K562 (cell line): Measurements from ENCODE around the gene THSD8. TPM values are rescaled to one million over a fixed set of nuclear protein-coding genes. Genes with fewer than 3 reads are reported as not detected.

Source experiments
- ATF7 ChIP-seq: fragments of 450-650 bp; IDR thresholded peaks from 2 replicates; pipeline ENCODE4 v1.7.1; 2014; ENCODE audit warnings: mild to moderate bottlenecking, moderate library complexity
- BRF1 ChIP-seq: IDR thresholded peaks from 3 replicates; pipeline ENCODE4 v1.6.1; 2011; ENCODE audit warnings: borderline replicate concordance, mild to moderate bottlenecking; ENCODE audit not compliant: insufficient read length; ENCODE audit errors: extremely low read depth
- CBX8 ChIP-seq: fragments of 200-600 bp; sonication (generic); IDR thresholded peaks from 2 replicates; pipeline ENCODE4 v1.6.1; 2012; ENCODE audit warnings: borderline replicate concordance, mixed run types, low read depth, mild to moderate bottlenecking, moderate library complexity, mixed read lengths, low read length, control low read depth, inconsistent platforms; ENCODE audit not compliant: poor library complexity, severe bottlenecking; ENCODE audit errors: extremely low read depth
- CHD4 ChIP-seq: fragments of 200-600 bp; sonication (generic); IDR thresholded peaks from 3 replicates; pipeline ENCODE4 v1.6.1; 2012; ENCODE audit warnings: low read depth, mild to moderate bottlenecking, mixed read lengths, low read length, inconsistent platforms; ENCODE audit not compliant: insufficient read depth, insufficient replicate concordance, poor library complexity, severe bottlenecking
- GABPA ChIP-seq: fragments of 200-800 bp; sonication (Bioruptor generic); conservative IDR thresholded peaks from 2 replicates; pipeline ENCODE4 v1.6.1; 2016; ENCODE audit warnings: low read depth, missing genetic modification characterization, missing compliant biosample characterization
- JUND ChIP-seq, 2 experiments: IDR thresholded peaks; 2 replicates in 1 of 2; 3 replicates in 1 of 2; pipeline ENCODE4 v1.6.1; 2011; ENCODE audit warnings: borderline replicate concordance in 2 of 2, low read depth in 2 of 2, low read length in 2 of 2, improper control_type of control experiment in 1 of 2, missing biosample characterization in 1 of 2, missing genetic modification characterization in 1 of 2, missing genetic modification reagents in 1 of 2
- MTA1 ChIP-seq: fragments of 450-650 bp; IDR thresholded peaks from 2 replicates; pipeline ENCODE4 v1.6.1; 2017; ENCODE audit warnings: borderline replicate concordance
- NCOA1 ChIP-seq: fragments of 450-650 bp; IDR thresholded peaks from 2 replicates; pipeline ENCODE4 v1.6.1; 2016; ENCODE audit warnings: low read depth
- NCOA2 ChIP-seq, 2 experiments: fragments of 450-650 bp; IDR thresholded peaks; 2 replicates each; pipeline ENCODE4 v1.6.1; 2018; ENCODE audit warnings: mild to moderate bottlenecking in 2 of 2, moderate library complexity in 1 of 2; ENCODE audit not compliant: partially characterized antibody in 2 of 2
- NFXL1 ChIP-seq: fragments of 450-650 bp; formaldehyde crosslinking; IDR thresholded peaks from 2 replicates; pipeline ENCODE4 v1.4.0; 2021; ENCODE audit warnings: mild to moderate bottlenecking
- OTX1 ChIP-seq: fragments of 450-650 bp; formaldehyde crosslinking; IDR thresholded peaks from 2 replicates; pipeline ENCODE4 v1.4.0; 2022; ENCODE audit warnings: mild to moderate bottlenecking
- PTBP1 ChIP-seq: fragments of 200-400 bp; formaldehyde crosslinking; IDR thresholded peaks from 2 replicates; pipeline ENCODE4 v1.6.1; 2017; ENCODE audit warnings: low read depth, low read length
- RB1 ChIP-seq: fragments of 450-650 bp; IDR thresholded peaks from 2 replicates; pipeline ENCODE4 v1.6.1; 2017; ENCODE audit warnings: low read depth, mild to moderate bottlenecking
- ZNF324 ChIP-seq: fragments of 250-450 bp; sonication (Bioruptor Pico); IDR thresholded peaks from 2 replicates; pipeline ENCODE4 v1.4.0; 2020; ENCODE audit warnings: mild to moderate bottlenecking
- polyA plus RNA-seq, 8 experiments: library from polyadenylated mRNA; depleted of rRNA in 4 of 8; stranded (reverse) in 5 of 8; unstranded in 3 of 8; fragments of >200 nt; fragmentation: Nextera tagmentation in 2 of 8; fragmentation: Illumina TruSeq in 1 of 8; extraction: Ambion mirVana in 2 of 8; extraction: Trizol in 1 of 8; gene quantifications; 2 replicates each; pipeline versions ENCODE4 v1.2.1 to v1.2.3, GENCODE V29; 2011 to 2014; ENCODE audit warnings: inconsistent platforms in 1 of 8, missing spikeins in 1 of 8
- total RNA-seq, 7 experiments: library from RNA; depleted of rRNA in 6 of 7; stranded (reverse); fragments of >200 nt in 6 of 7; fragmentation: Illumina TruSeq in 2 of 7; extraction: Trizol in 2 of 7; gene quantifications; 2 replicates each; pipeline versions ENCODE4 v1.2.1 to v1.2.3, GENCODE V29; 2011 to 2021; ENCODE audit warnings: low replicate concordance in 1 of 7
- TF ChIP-seq, protein P1 (sequence below): fragments of 250-450 bp; sonication (Bioruptor Pico); IDR thresholded peaks from 2 replicates; pipeline ENCODE4 v1.5.0; 2021; ENCODE audit warnings: mild to moderate bottlenecking, moderate library complexity
- TF ChIP-seq, protein P2 (sequence below): fragments of 450-650 bp; IDR thresholded peaks from one replicate; pipeline ENCODE4 v1.6.1; 2018; ENCODE audit warnings: mild to moderate bottlenecking, moderate library complexity; ENCODE audit not compliant: partially characterized antibody
- TF ChIP-seq, protein P3 (sequence below): IDR thresholded peaks from 2 replicates; pipeline ENCODE4 v1.6.1; 2014; ENCODE audit warnings: antibody characterized with exemption
- TF ChIP-seq, protein P4 (sequence below): fragments of 250-450 bp; sonication (Bioruptor Pico); IDR thresholded peaks from 2 replicates; pipeline ENCODE4 v1.4.0; 2020; ENCODE audit warnings: mild to moderate bottlenecking, moderate library complexity

Gene THSD8
- total and polyA plus RNA-seq, 9 of the 15 experiments (the other 6 are each of a cell fraction or from before 2014, with no cell fraction given), result 8.4 to 42.4 (median 19.9) TPM; not detected in 2

DNA sequence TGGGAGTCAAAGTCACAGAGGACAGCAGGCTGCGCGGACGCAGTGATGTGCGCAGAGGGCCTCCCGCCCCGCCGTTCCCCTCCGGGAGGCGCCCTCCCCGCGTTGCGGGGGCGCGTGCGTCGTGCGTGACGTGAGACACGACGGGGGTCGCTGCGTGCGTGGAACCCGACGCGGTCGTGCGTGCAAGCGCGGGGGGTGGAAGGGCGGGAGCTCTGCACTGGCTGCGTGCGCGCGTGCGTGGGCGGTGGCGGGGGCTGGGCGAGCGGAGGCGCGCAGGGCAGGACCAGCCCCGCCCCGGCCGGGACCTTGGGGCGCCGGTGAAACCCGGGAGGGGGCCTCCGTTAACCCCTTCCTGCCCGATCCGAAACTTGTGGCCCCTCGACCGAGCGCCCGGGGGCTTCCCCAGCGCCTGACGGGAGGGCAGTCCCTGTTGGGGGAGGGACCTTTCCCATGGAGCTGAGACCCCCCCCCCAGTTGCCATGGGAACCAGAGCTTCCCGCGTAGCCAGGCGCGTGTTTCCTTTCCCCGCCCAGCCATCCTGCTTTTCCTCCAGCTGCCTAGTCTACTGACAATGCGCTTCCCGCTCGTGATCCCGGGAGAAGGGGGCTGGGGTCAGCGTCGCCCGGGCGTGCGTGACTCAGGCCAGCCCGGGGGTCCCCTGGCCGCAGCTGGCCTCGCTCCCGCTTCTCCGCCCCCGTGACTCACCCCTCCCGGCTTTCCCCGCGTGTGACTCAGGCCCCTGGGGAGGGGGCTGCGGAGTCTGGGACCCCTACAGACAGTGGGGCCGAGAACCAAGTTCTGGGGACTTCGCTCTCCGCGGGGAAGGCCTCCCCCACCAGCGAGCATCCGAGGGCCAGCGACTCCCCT lies 19.2 kb upstream of the THSD8 start (continued):
- TF ChIP-seq, protein P1, sequence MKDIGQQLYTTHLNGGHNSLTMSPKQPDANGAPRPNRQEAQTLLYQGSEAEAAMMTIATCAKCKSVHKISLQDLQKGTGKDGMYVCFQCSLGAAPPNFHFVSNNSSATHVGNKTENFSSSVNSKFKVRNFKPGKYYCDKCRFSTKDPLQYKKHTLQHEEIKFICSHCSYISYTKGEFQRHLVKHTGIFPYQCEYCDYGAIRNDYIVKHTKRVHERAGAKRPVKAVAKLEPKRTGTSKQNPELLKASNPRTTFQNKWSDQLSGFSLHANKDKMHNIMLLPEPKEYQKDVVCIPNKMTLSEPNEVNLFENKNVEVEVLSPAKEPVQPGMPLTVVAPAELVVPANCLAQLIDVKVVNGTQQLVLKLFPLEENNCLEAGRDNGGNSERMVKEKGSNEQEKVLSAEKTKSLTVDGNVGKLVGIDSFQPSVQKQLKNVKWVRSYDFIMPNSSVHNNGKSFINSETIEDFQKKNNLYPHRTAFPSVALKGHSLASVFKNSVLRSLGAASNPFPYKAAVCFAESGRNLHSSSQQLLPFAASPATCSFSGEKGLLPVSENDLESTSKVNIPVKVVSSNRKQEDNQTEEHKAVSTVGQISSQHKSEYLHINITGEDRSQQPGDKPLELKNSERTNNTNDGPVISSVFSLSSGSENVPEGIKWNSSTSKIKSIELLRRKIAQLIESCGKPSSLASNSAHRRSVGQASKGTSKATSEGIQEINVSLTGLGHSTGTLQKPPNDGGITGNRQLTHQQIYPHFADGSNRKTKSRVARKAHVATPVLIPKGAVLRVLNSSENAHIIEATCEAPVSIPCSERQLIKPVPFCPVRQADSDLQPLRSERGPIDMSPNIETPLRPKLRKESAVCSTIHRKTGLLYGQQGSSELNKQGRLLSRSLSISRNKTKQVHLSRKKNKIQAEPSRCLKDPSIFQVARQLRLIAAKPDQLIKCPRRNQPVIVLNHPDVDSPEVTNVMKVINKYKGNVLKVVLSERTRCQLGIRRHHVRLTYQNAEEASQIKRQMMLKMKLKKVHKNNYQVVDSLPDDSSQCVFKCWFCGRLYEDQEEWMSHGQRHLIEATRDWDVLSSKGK (CRISPR knock-in tag), result no peak
- TF ChIP-seq, protein P2, sequence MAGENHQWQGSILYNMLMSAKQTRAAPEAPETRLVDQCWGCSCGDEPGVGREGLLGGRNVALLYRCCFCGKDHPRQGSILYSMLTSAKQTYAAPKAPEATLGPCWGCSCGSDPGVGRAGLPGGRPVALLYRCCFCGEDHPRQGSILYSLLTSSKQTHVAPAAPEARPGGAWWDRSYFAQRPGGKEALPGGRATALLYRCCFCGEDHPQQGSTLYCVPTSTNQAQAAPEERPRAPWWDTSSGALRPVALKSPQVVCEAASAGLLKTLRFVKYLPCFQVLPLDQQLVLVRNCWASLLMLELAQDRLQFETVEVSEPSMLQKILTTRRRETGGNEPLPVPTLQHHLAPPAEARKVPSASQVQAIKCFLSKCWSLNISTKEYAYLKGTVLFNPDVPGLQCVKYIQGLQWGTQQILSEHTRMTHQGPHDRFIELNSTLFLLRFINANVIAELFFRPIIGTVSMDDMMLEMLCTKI, result no peak
- TF ChIP-seq BRF1 (no peak), RB1 (no peak; the same call in 1 of the 2 replicates), NCOA2 (IDR thresholded peaks at IDR 0.05; ENCODE audit: partially characterized antibody in 2 of 2) (no peak), OTX1 (CRISPR knock-in tag) (no peak), PTBP1 (no peak), CHD4 (peak; percentile 21), JUND (IDR thresholded peaks at IDR 0.05; ENCODE audit: borderline replicate concordance, low read depth, low read length) (peak; percentile 52), JUND (tag; IDR thresholded peaks at IDR 0.05; ENCODE audit: borderline replicate concordance, low read depth, low read length) (no peak; the same call in 2 of the 3 replicates), NCOA1 (no peak), MTA1 (peak; percentile 93), CBX8 (no peak), ZNF324 (CRISPR knock-in tag) (no peak), GABPA (peak; percentile 31; the same call in 1 of the 2 replicates), NFXL1 (CRISPR knock-in tag) (no peak), ATF7 (peak; percentile 80)
- TF ChIP-seq, protein P3, sequence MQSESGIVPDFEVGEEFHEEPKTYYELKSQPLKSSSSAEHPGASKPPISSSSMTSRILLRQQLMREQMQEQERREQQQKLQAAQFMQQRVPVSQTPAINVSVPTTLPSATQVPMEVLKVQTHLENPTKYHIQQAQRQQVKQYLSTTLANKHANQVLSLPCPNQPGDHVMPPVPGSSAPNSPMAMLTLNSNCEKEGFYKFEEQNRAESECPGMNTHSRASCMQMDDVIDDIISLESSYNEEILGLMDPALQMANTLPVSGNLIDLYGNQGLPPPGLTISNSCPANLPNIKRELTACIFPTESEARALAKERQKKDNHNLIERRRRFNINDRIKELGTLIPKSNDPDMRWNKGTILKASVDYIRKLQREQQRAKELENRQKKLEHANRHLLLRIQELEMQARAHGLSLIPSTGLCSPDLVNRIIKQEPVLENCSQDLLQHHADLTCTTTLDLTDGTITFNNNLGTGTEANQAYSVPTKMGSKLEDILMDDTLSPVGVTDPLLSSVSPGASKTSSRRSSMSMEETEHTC, result no peak
- TF ChIP-seq, protein P4, sequence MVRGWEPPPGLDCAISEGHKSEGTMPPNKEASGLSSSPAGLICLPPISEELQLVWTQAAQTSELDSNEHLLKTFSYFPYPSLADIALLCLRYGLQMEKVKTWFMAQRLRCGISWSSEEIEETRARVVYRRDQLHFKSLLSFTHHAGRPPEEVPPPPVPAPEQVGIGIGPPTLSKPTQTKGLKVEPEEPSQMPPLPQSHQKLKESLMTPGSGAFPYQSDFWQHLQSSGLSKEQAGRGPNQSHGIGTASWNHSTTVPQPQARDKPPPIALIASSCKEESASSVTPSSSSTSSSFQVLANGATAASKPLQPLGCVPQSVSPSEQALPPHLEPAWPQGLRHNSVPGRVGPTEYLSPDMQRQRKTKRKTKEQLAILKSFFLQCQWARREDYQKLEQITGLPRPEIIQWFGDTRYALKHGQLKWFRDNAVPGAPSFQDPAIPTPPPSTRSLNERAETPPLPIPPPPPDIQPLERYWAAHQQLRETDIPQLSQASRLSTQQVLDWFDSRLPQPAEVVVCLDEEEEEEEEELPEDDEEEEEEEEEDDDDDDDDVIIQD, result no peak
